Neural cell (in vitro differentiated cells): Measurements from ENCODE around the gene CRYZ.

Experiments
- EP300 ChIP-seq: fragments of 450-650 bp; conservative IDR thresholded peaks from 2 replicates; pipeline ENCODE4 v1.6.1; 2014; ENCODE audit warnings: antibody characterized with exemption, mild to moderate bottlenecking, moderate library complexity; ENCODE audit not compliant: poor library complexity, severe bottlenecking
- EZH2 ChIP-seq: fragments of 200-600, 300-800 bp; shearing (Covaris generic), sonication (generic); IDR thresholded peaks from 2 replicates; pipeline ENCODE4 v1.6.1; 2014; ENCODE audit warnings: antibody characterized with exemption, low read length, borderline replicate concordance, mild to moderate bottlenecking; ENCODE audit not compliant: insufficient read depth, poor library complexity, severe bottlenecking
- MXI1 ChIP-seq: fragments of 450-650 bp; conservative IDR thresholded peaks from 2 replicates; pipeline ENCODE4 v1.6.1; 2014; ENCODE audit warnings: antibody characterized with exemption, mild to moderate bottlenecking; ENCODE audit not compliant: poor library complexity, severe bottlenecking
- POLR2AphosphoS5 ChIP-seq: IDR thresholded peaks from 2 replicates; pipeline ENCODE4 v1.6.1; 2012
- SMC3 ChIP-seq: fragments of 450-650 bp; conservative IDR thresholded peaks from 2 replicates; pipeline ENCODE4 v1.6.1; 2014; ENCODE audit warnings: antibody characterized with exemption, mild to moderate bottlenecking, moderate library complexity; ENCODE audit not compliant: poor library complexity
- TAF1 ChIP-seq: IDR thresholded peaks from 2 replicates; pipeline ENCODE4 v1.6.1; 2012; ENCODE audit warnings: low read depth
- TF ChIP-seq, protein P1 (sequence below): fragments of 450-650 bp; IDR thresholded peaks from 2 replicates; pipeline ENCODE4 v1.5.1; 2014; ENCODE audit warnings: antibody characterized with exemption, mild to moderate bottlenecking, moderate library complexity; ENCODE audit not compliant: poor library complexity, severe bottlenecking
- TF ChIP-seq, protein P2 (sequence below): IDR thresholded peaks from 2 replicates; pipeline ENCODE4 v1.6.1; 2012; ENCODE audit warnings: borderline replicate concordance

DNA sequence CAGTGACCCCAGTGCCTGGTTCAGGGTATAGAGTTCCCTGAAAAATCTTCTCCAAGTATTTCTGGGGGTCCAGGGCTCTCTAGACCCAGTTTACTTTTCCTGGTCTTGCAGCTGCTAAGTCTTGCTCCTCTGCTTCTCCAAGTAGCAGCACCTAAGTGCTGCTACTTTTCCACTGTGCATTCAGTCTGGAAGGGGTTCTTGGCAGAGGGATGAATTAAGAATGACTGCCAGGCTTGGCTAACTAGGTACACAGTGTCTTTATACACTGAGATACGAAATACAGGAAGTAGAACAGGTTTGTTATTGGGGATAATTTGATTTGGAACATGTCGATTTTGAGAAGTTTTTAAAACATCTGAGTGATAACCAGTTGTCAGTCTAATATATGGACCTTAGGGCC is 35.0 kb downstream of the CRYZ start:
- TF ChIP-seq EZH2 (no peak), MXI1 (no peak), EP300 (no peak), TAF1 (no peak), POLR2AphosphoS5 (no peak), SMC3 (no peak)
- TF ChIP-seq, protein P1, sequence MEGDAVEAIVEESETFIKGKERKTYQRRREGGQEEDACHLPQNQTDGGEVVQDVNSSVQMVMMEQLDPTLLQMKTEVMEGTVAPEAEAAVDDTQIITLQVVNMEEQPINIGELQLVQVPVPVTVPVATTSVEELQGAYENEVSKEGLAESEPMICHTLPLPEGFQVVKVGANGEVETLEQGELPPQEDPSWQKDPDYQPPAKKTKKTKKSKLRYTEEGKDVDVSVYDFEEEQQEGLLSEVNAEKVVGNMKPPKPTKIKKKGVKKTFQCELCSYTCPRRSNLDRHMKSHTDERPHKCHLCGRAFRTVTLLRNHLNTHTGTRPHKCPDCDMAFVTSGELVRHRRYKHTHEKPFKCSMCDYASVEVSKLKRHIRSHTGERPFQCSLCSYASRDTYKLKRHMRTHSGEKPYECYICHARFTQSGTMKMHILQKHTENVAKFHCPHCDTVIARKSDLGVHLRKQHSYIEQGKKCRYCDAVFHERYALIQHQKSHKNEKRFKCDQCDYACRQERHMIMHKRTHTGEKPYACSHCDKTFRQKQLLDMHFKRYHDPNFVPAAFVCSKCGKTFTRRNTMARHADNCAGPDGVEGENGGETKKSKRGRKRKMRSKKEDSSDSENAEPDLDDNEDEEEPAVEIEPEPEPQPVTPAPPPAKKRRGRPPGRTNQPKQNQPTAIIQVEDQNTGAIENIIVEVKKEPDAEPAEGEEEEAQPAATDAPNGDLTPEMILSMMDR, result no peak
- TF ChIP-seq, protein P2, sequence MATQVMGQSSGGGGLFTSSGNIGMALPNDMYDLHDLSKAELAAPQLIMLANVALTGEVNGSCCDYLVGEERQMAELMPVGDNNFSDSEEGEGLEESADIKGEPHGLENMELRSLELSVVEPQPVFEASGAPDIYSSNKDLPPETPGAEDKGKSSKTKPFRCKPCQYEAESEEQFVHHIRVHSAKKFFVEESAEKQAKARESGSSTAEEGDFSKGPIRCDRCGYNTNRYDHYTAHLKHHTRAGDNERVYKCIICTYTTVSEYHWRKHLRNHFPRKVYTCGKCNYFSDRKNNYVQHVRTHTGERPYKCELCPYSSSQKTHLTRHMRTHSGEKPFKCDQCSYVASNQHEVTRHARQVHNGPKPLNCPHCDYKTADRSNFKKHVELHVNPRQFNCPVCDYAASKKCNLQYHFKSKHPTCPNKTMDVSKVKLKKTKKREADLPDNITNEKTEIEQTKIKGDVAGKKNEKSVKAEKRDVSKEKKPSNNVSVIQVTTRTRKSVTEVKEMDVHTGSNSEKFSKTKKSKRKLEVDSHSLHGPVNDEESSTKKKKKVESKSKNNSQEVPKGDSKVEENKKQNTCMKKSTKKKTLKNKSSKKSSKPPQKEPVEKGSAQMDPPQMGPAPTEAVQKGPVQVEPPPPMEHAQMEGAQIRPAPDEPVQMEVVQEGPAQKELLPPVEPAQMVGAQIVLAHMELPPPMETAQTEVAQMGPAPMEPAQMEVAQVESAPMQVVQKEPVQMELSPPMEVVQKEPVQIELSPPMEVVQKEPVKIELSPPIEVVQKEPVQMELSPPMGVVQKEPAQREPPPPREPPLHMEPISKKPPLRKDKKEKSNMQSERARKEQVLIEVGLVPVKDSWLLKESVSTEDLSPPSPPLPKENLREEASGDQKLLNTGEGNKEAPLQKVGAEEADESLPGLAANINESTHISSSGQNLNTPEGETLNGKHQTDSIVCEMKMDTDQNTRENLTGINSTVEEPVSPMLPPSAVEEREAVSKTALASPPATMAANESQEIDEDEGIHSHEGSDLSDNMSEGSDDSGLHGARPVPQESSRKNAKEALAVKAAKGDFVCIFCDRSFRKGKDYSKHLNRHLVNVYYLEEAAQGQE, result no peak
